ENCODE data around the gene HSD17B2. TPM values are rescaled to one million over a fixed set of nuclear protein-coding genes. Genes with fewer than 3 reads are reported as not detected.
"Not testable (repeated sequence)": the region's sequence is repeated elsewhere in the genome, so short reads cannot be mapped to it uniquely, and the experiment has no call there.

The HSD17B2 gene
- total and polyA plus RNA-seq, 8 donors = 8.0 to 66.9 (median 20.8) TPM

GRCh38 chr16:82094942-82095540 lies 60.0 kb downstream of the HSD17B2 start:
- H3K27ac ChIP-seq = no peak overlapping the region
- FAIRE-seq (no peak), ATAC-seq (no peak), DNase-seq (no peak)
- TF ChIP-seq CTCF (IDR thresholded peaks at IDR 0.05) = no peak
- no peaks in the 10 kb centered on the region for H3K36me3 ChIP-seq
- no peak overlapping the region for H3K4me3 ChIP-seq
- 49 to 62% methylated on average over 8 of the region's 8 CpGs for WGBS, 2 donors
- no peaks in the 10 kb centered on the region for H3K9me3 ChIP-seq
- intact Hi-C loops (cut with DNase I) = no loop called here
- H3K27me3 ChIP-seq = no peaks in the 10 kb centered on the region
- H3K4me1 ChIP-seq = no peaks in the 10 kb centered on the region

- Histone ChIP-seq H3K4me1 (no peaks in the 10 kb centered on the region), H3K36me3 (no peaks in the 10 kb centered on the region), H3K27ac (no peak overlapping the region), H3K9me3 (no peaks in the 10 kb centered on the region), H3K4me3 (no peak overlapping the region), H3K27me3 (no peaks in the 10 kb centered on the region)
- intact Hi-C loops (cut with DNase I) = no loop called here
- WGBS, 2 donors = 88 to 92% methylated on average over 3 of the region's 3 CpGs
- no peak for ATAC-seq
- FAIRE-seq = no peak
- no peak for DNase-seq
- no peak for TF ChIP-seq CTCF (IDR thresholded peaks at IDR 0.05)
Measured at GRCh38 chr16:82096641-82097040, 61.6 kb downstream of the HSD17B2 start.

GRCh38 chr16:82105107-82105506 lies 70.1 kb downstream of the HSD17B2 start:
- FAIRE-seq (no peak), ATAC-seq (no peak), DNase-seq (no peak)
- intact Hi-C loops (cut with DNase I) = no loop called here
- Histone ChIP-seq H3K4me1 (no peaks in the 10 kb centered on the region), H3K9me3 (no peaks in the 10 kb centered on the region), H3K36me3 (no peaks in the 10 kb centered on the region), H3K4me3 (no peak overlapping the region), H3K27me3 (no peaks in the 10 kb centered on the region), H3K27ac (no peak overlapping the region)
- TF ChIP-seq CTCF (IDR thresholded peaks at IDR 0.05) = no peak
- WGBS, 2 donors = 78 to 86% methylated on average over 8 of the region's 8 CpGs

GRCh38 chr16:82108100-82108499 lies 73.0 kb downstream of the HSD17B2 start:
- H3K4me1 ChIP-seq = no peaks in the 10 kb centered on the region
- H3K36me3 ChIP-seq = no peaks in the 10 kb centered on the region
- no peak for FAIRE-seq
- 78 to 80% methylated on average over 2 of the region's 2 CpGs for WGBS, 2 donors
- no peak for DNase-seq
- H3K27ac ChIP-seq = no peak overlapping the region
- intact Hi-C loops (cut with DNase I) = no loop called here
- no peaks in the 10 kb centered on the region for H3K27me3 ChIP-seq
- H3K4me3 ChIP-seq = no peak overlapping the region
- no peak for ATAC-seq
- no peaks in the 10 kb centered on the region for H3K9me3 ChIP-seq
- TF ChIP-seq CTCF (IDR thresholded peaks at IDR 0.05) = no peak

- 79 to 88% methylated on average over 6 of the region's 6 CpGs for WGBS, 2 donors
- Histone ChIP-seq H3K9me3 (no peaks in the 10 kb centered on the region), H3K27me3 (no peaks in the 10 kb centered on the region), H3K4me1 (no peaks in the 10 kb centered on the region), H3K4me3 (no peak overlapping the region), H3K36me3 (no peaks in the 10 kb centered on the region), H3K27ac (no peak overlapping the region)
- intact Hi-C loops (cut with DNase I) = no loop called here
- no peak for FAIRE-seq
- no peak for TF ChIP-seq CTCF (IDR thresholded peaks at IDR 0.05)
- ATAC-seq = no peak
- no peak for DNase-seq
Measured at GRCh38 chr16:82108774-82109173, 73.7 kb downstream of the HSD17B2 start.

DNA sequence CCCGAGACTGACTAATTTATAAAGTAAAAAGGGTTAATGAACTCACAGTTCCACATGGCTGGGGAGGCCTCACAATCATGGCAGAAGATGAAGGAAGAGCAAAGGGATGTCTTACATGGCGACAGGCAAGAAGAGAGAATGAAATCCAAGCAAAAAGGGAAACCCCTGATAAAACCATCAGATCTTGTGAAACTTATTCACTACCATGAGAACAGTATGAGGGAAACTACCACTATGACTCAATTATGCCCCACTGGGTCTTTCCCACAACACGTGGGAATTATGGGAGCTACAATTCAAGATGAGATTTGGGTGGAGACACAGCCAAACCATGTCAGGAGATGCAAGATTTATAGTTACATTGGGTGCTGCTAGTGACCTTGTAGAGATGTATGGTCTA lies 74.2 kb downstream of the HSD17B2 start:
- H3K4me3 ChIP-seq; H3K4me1 ChIP-seq; H3K27ac ChIP-seq; ATAC-seq; H3K9me3 ChIP-seq; DNase-seq; H3K27me3 ChIP-seq; intact Hi-C loops (cut with DNase I); FAIRE-seq; H3K36me3 ChIP-seq: not testable (repeated sequence)
- WGBS, 2 donors = 53 to 67% methylated on average over 3 of the region's 3 CpGs
